Ovary (tissue), 3 donors: ENCODE data around the gene SLC25A11.

Experiments used
- CTCF ChIP-seq, 3 donors: fragments of 450-650 bp in 2 of 3; fragments of 200-600 bp in 1 of 3; IDR thresholded peaks; one replicate each; pipeline versions ENCODE4 v1.5.1 to v1.8.0; 2016 to 2022; ENCODE audit warnings: antibody characterized with exemption in 3 of 3, mild to moderate bottlenecking in 1 of 3
- EP300 ChIP-seq: sonication (generic); formaldehyde crosslinking; IDR thresholded peaks from one replicate; pipeline ENCODE4 v1.6.1; 2017; ENCODE audit warnings: antibody characterized with exemption
- POLR2A ChIP-seq: fragments of 450-650 bp; IDR thresholded peaks from one replicate; pipeline ENCODE4 v1.6.1; 2017; ENCODE audit warnings: antibody characterized with exemption, mild to moderate bottlenecking, moderate library complexity
- donor health status: DM: no; HTN: no; CAD: no.

DNA sequence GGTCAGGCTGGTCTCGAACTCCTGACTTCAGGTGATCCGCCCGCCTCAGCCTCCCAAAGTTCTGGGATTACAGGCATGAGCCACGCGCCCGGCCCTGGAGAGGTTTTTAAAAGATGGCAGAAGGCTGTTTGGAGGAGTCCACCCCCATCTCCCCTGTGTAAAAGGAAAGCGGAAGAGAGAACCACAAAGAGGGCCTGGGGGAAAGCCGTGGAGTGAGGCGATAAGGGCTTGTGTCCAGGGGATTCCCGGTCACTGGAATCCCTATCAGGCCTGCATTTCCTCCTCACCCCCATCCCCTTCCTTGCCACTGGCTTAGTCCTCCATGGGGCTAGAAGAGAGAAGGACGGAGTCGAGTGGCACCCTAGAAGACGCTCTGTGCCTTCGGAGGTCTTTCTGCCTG, 7.9 kb downstream of the SLC25A11 start, which contains the start of gene GP1BA:
- TF ChIP-seq POLR2A = no peak
- TF ChIP-seq CTCF (IDR thresholded peaks at IDR 0.05) = no peak
- TF ChIP-seq EP300 = no peak
